T-cell (primary cell): ENCODE measurements around the gene MYEOV. TPM values are rescaled to one million over a fixed set of nuclear protein-coding genes. Genes with fewer than 3 reads are reported as not detected.

ENCODE experiments used
- ATAC-seq, 4 experiments: fragments of 200-7000 bp in 3 of 4; fragments of 150-1000 bp in 1 of 4; cut with Tn5 transposase; replicated peaks in 1 of 4; 1 replicate in 3 of 4; 2 replicates in 1 of 4; pipeline ENCODE4 v1.10.0; 2021; ENCODE audit warnings: moderate library complexity in 3 of 4, mild to moderate bottlenecking in 2 of 4, moderate number of reproducible peaks in 1 of 4
- CTCF ChIA-PET, 2 donors: fragments of 300-600 bp; sonication (Branson Sonifier 250); formaldehyde crosslinking; loops; one replicate each; lab custom pipeline; 2022; ENCODE audit warnings: antibody characterized with exemption in 2 of 2; lab: Charles Lee
- POLR2A ChIA-PET, 2 donors: fragments of 300-600 bp; sonication (Branson Sonifier 250); formaldehyde crosslinking; loops; one replicate each; lab custom pipeline; 2022; ENCODE audit warnings: antibody characterized with exemption in 2 of 2; lab: Charles Lee
- DNase-seq, 35 experiments: peaks; one replicate each; pipeline versions ENCODE4 v3.0.0 to v3.0.0-alpha.2; 2013 to 2023
- H3K27ac ChIP-seq: one replicate; pipeline ENCODE4 v1.5.1; 2013; ENCODE audit warnings: low read length
- H3K27me3 ChIP-seq, 2 experiments: replicated peaks in 1 of 2; 1 replicate in 1 of 2; 2 replicates in 1 of 2; pipeline versions ENCODE4 v1.6.1 to v1.7.0; 2013; ENCODE audit warnings: low read length in 1 of 2, mixed read lengths in 1 of 2; ENCODE audit not compliant: control insufficient read depth in 2 of 2, insufficient read depth in 2 of 2; ENCODE audit errors: extremely low read depth in 1 of 2
- H3K36me3 ChIP-seq, 2 donors: 1 replicate in 1 of 2; 2 replicates in 1 of 2; pipeline versions ENCODE4 v1.6.1 to v1.7.0; 2013; ENCODE audit warnings: low read length in 1 of 2; ENCODE audit not compliant: control insufficient read depth in 2 of 2, insufficient read depth in 1 of 2; ENCODE audit errors: extremely low read depth in 1 of 2
- H3K4me1 ChIP-seq, 2 experiments: 1 replicate in 1 of 2; 2 replicates in 1 of 2; pipeline versions ENCODE4 v1.6.1 to v1.7.0; 2013; ENCODE audit warnings: low read length in 2 of 2, mixed read lengths in 1 of 2; ENCODE audit not compliant: insufficient read depth in 2 of 2, control insufficient read depth in 1 of 2; ENCODE audit errors: extremely low read depth in 1 of 2
- H3K4me3 ChIP-seq, 2 donors: 1 replicate in 1 of 2; 2 replicates in 1 of 2; pipeline versions ENCODE4 v1.5.1 to v1.7.0; 2013; ENCODE audit warnings: mild to moderate bottlenecking in 2 of 2, low read length in 1 of 2, moderate library complexity in 1 of 2; ENCODE audit not compliant: control insufficient read depth in 1 of 2; ENCODE audit errors: extremely low read depth in 1 of 2
- H3K9me3 ChIP-seq: 2 replicates; pipeline ENCODE4 v1.7.0; 2013
- H3K27ac Mint-ChIP-seq, 2 donors: one replicate each; pipeline ENCODE4 v1.8.0; 2020 to 2021; ENCODE audit warnings: mild to moderate bottlenecking in 2 of 2, mixed read lengths in 2 of 2
- H3K27me3 Mint-ChIP-seq, 2 donors: one replicate each; pipeline ENCODE4 v1.8.0; 2021 to 2022; ENCODE audit warnings: mixed read lengths in 2 of 2
- H3K36me3 Mint-ChIP-seq: one replicate; pipeline ENCODE4 v1.8.0; 2021; ENCODE audit warnings: mixed read lengths
- H3K4me1 Mint-ChIP-seq, 3 donors: one replicate each; pipeline ENCODE4 v1.8.0; 2020 to 2022; ENCODE audit warnings: mixed read lengths in 3 of 3, mild to moderate bottlenecking in 1 of 3
- H3K4me3 Mint-ChIP-seq, 3 donors: one replicate each; pipeline ENCODE4 v1.8.0; 2020 to 2022; ENCODE audit warnings: mild to moderate bottlenecking in 3 of 3, mixed read lengths in 3 of 3, moderate library complexity in 3 of 3
- H3K9me3 Mint-ChIP-seq, 3 donors: one replicate each; pipeline ENCODE4 v1.8.0; 2020 to 2022; ENCODE audit warnings: mixed read lengths in 3 of 3
- WGBS: methylation state at CpG from one replicate; pipeline ENCODE4 v1.1.5; 2013; ENCODE audit warnings: missing lambda C conversion rate; ENCODE audit not compliant: insufficient coverage; 5-methylcytosine and 5-hydroxymethylcytosine counted together
- total RNA-seq, 35 experiments: library from RNA in 6 of 35; stranded (reverse) in 6 of 35; fragments of 120-200 nt in 1 of 35; gene quantifications; one replicate each; pipeline versions ENCODE4 v1.2.1 to v1.2.4 and lab custom pipeline; 2013 to 2026

MYEOV gene
- total RNA-seq, 5 donors from 2014 or later (not counting 1 experiment from before 2014, with no cell fraction given): 0.22 to 0.98 (median 0.50) TPM; not detected in 2

- DNase-seq (no peak), ATAC-seq (no peak)
- Mint-ChIP-seq H3K9me3 (peaks cover 0 to 8% (median 5%) of the 10 kb centered on the region in 3 donors), H3K27me3 (peaks cover 3 to 6% of the 10 kb centered on the region in 2 donors), H3K4me1 (no peaks in the 10 kb centered on the region), H3K36me3 (no peaks in the 10 kb centered on the region), H3K4me3 (no peak overlapping the region), H3K27ac (no peak overlapping the region)
- no peaks in the 10 kb centered on the region for H3K4me1 ChIP-seq
- no peak overlapping the region for H3K27ac ChIP-seq
- peaks cover 0 to 46% of the 10 kb centered on the region in 2 experiments for H3K27me3 ChIP-seq
- POLR2A ChIA-PET: no interaction called here
- no peaks in the 10 kb centered on the region for H3K9me3 ChIP-seq
- no peak overlapping the region for H3K4me3 ChIP-seq
- WGBS: 82% methylated on average over 14 of the region's 16 CpGs
- H3K36me3 ChIP-seq: no peaks in the 10 kb centered on the region
- CTCF ChIA-PET: no interaction called here
Observed at GRCh38 chr11:69250186-69251056, 43.5 kb upstream of the MYEOV start.

DNA sequence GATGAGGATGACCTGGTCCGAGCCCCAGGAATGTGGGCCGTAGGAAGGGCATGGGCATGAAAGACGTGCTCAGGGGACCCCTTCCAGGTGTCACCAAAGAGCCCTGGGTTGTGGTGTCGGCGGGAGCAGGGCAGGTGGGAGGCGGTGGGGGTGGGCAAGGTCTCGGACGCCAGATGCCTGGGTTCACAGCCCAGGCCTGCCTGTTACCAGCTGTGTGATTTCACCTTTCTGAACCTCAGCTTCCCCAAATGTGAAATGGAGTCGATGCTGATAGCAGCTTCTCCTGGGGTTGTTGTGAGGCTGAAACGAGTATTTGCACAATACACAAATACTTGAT lies 42.9 kb upstream of the MYEOV start:
- Mint-ChIP-seq H3K27me3 (peaks cover 4 to 6% of the 10 kb centered on the region in 2 donors), H3K9me3 (peaks cover 0 to 10% (median 7%) of the 10 kb centered on the region in 3 donors), H3K27ac (no peak overlapping the region), H3K36me3 (no peaks in the 10 kb centered on the region), H3K4me1 (no peaks in the 10 kb centered on the region), H3K4me3 (no peak overlapping the region)
- peaks cover 0 to 51% of the 10 kb centered on the region in 2 experiments for H3K27me3 ChIP-seq
- CTCF ChIA-PET: no interaction called here
- no peak overlapping the region for H3K27ac ChIP-seq
- ATAC-seq: no peak
- 77% methylated on average over 7 of the region's 10 CpGs for WGBS
- no peak overlapping the region for H3K4me3 ChIP-seq
- no peak for DNase-seq
- H3K9me3 ChIP-seq: no peaks in the 10 kb centered on the region
- H3K4me1 ChIP-seq: no peaks in the 10 kb centered on the region
- POLR2A ChIA-PET: no interaction called here
- H3K36me3 ChIP-seq: no peaks in the 10 kb centered on the region

GRCh38 chr11:69251639-69252489 lies 42.1 kb upstream of the MYEOV start:
- Histone ChIP-seq H3K27me3 (peaks cover 0 to 51% of the 10 kb centered on the region in 2 experiments), H3K27ac (no peak overlapping the region), H3K36me3 (no peaks in the 10 kb centered on the region), H3K4me3 (no peak overlapping the region), H3K4me1 (no peaks in the 10 kb centered on the region), H3K9me3 (no peaks in the 10 kb centered on the region)
- no peak overlapping the region for H3K27ac Mint-ChIP-seq
- H3K4me1 Mint-ChIP-seq: no peaks in the 10 kb centered on the region
- ChIA-PET CTCF (no interaction called here), POLR2A (no interaction called here)
- WGBS: 83% methylated on average over 30 of the region's 31 CpGs
- H3K4me3 Mint-ChIP-seq: no peak overlapping the region
- ATAC-seq (no peak), DNase-seq (no peak)
- peaks cover 4 to 6% of the 10 kb centered on the region in 2 donors for H3K27me3 Mint-ChIP-seq
- H3K36me3 Mint-ChIP-seq: no peaks in the 10 kb centered on the region
- peaks cover 0 to 11% (median 9%) of the 10 kb centered on the region in 3 donors for H3K9me3 Mint-ChIP-seq

GRCh38 chr11:69252490-69252837 lies 41.5 kb upstream of the MYEOV start:
- H3K4me1 Mint-ChIP-seq: no peaks in the 10 kb centered on the region
- no peak for ATAC-seq
- no peaks in the 10 kb centered on the region for H3K9me3 ChIP-seq
- 90% methylated on average over 9 of the region's 9 CpGs for WGBS
- no peak overlapping the region for H3K27ac Mint-ChIP-seq
- H3K36me3 Mint-ChIP-seq: no peaks in the 10 kb centered on the region
- no peak overlapping the region for H3K4me3 Mint-ChIP-seq
- H3K4me1 ChIP-seq: no peaks in the 10 kb centered on the region
- peaks cover 4 to 10% of the 10 kb centered on the region in 2 donors for H3K27me3 Mint-ChIP-seq
- CTCF ChIA-PET: no interaction called here
- H3K27me3 ChIP-seq: peaks cover 0 to 51% of the 10 kb centered on the region in 2 experiments
- no peak overlapping the region for H3K27ac ChIP-seq
- H3K36me3 ChIP-seq: no peaks in the 10 kb centered on the region
- peaks cover 0 to 11% (median 9%) of the 10 kb centered on the region in 3 donors for H3K9me3 Mint-ChIP-seq
- H3K4me3 ChIP-seq: no peak overlapping the region
- POLR2A ChIA-PET: no interaction called here
- no peak for DNase-seq

- no peak overlapping the region for H3K4me3 Mint-ChIP-seq
- no peak overlapping the region for H3K27ac ChIP-seq
- H3K36me3 ChIP-seq: no peaks in the 10 kb centered on the region
- peaks cover 0 to 48% of the 10 kb centered on the region in 2 experiments for H3K27me3 ChIP-seq
- H3K4me1 Mint-ChIP-seq: no peaks in the 10 kb centered on the region
- ChIA-PET POLR2A (no interaction called here), CTCF (no interaction called here)
- H3K36me3 Mint-ChIP-seq: no peaks in the 10 kb centered on the region
- DNase-seq: no peak
- no peak overlapping the region for H3K27ac Mint-ChIP-seq
- H3K9me3 ChIP-seq: no peaks in the 10 kb centered on the region
- H3K4me1 ChIP-seq: no peaks in the 10 kb centered on the region
- H3K4me3 ChIP-seq: no peak overlapping the region
- no peak for ATAC-seq
- H3K27me3 Mint-ChIP-seq: peaks cover 4 to 13% of the 10 kb centered on the region in 2 donors
- peaks cover 0 to 11% (median 9%) of the 10 kb centered on the region in 3 donors for H3K9me3 Mint-ChIP-seq
Observed at GRCh38 chr11:69253028-69253427, 40.9 kb upstream of the MYEOV start.

DNA sequence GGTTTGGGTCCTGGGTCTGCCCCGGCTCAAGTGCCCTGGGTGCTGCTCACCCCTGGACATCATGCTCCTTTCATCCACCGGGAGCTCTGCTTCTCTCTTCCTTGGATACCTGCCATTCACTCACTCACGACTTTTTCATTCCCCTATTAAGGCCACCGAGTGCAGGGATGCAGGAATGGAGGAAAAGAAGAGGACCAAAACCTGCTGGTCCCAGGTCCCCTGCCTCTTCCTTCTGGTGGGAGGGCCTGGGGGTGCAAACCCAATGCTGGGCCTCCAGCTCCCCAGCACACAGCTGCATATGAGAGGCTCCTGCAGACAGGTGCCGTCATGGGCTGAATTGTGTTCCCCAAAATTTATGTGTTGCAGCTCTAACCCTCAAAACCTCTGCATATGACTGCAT lies 36.8 kb upstream of the MYEOV start:
- no peaks in the 10 kb centered on the region for H3K4me1 ChIP-seq
- H3K9me3 ChIP-seq: no peaks in the 10 kb centered on the region
- no CpG with 5 or more reads among the region's 5 CpGs for whole genome bisulfite sequencing
- Mint-ChIP-seq H3K36me3 (no peaks in the 10 kb centered on the region), H3K4me1 (no peaks in the 10 kb centered on the region), H3K9me3 (peaks cover 3 to 18% (median 12%) of the 10 kb centered on the region in 3 donors), H3K27me3 (peaks cover 4 to 13% of the 10 kb centered on the region in 2 donors), H3K4me3 (no peak overlapping the region), H3K27ac (no peak overlapping the region)
- peaks cover 0 to 20% of the 10 kb centered on the region in 2 experiments for H3K27me3 ChIP-seq
- no peak overlapping the region for H3K4me3 ChIP-seq
- H3K27ac ChIP-seq: no peak overlapping the region
- ChIA-PET CTCF (no interaction called here), POLR2A (no interaction called here)
- DNase-seq: no peak
- H3K36me3 ChIP-seq: no peaks in the 10 kb centered on the region
- ATAC-seq: no peak
